ENCODE results near the gene R3HDM2.
A peak's percentile ranks its signal among the peaks of the same experiment; 100 is the strongest.

R3HDM2 gene

GRCh38 chr12:57258977-57259970 is 171.6 kb downstream of the R3HDM2 start:
- Mint-ChIP-seq H3K27ac (no peak overlapping the region), H3K4me3 (no peak overlapping the region), H3K27me3 (no peaks in the 10 kb centered on the region), H3K4me1 (ENCODE audit: low read depth) (no peaks in the 10 kb centered on the region), H3K9me3 (no peaks in the 10 kb centered on the region), H3K36me3 (ENCODE audit: low read depth) (peaks cover 25% of the 10 kb centered on the region)

- no peak overlapping the region for H3K4me3 Mint-ChIP-seq
- no peak overlapping the region for H3K27ac Mint-ChIP-seq
- no peaks in the 10 kb centered on the region for H3K27me3 Mint-ChIP-seq
- H3K4me1 Mint-ChIP-seq (ENCODE audit: low read depth) = no peaks in the 10 kb centered on the region
- peaks cover 21% of the 10 kb centered on the region for H3K36me3 Mint-ChIP-seq (ENCODE audit: low read depth)
- no peaks in the 10 kb centered on the region for H3K9me3 Mint-ChIP-seq
Measured at GRCh38 chr12:57255916-57256315, 174.9 kb downstream of the R3HDM2 start.

GRCh38 chr12:57254506-57255280 is 176.2 kb downstream of the R3HDM2 start:
- H3K27ac Mint-ChIP-seq = no peak overlapping the region
- no peak overlapping the region for H3K4me3 Mint-ChIP-seq
- H3K27me3 Mint-ChIP-seq = no peaks in the 10 kb centered on the region
- H3K9me3 Mint-ChIP-seq = no peaks in the 10 kb centered on the region
- H3K4me1 Mint-ChIP-seq (ENCODE audit: low read depth) = no peaks in the 10 kb centered on the region
- peaks cover 21% of the 10 kb centered on the region for H3K36me3 Mint-ChIP-seq (ENCODE audit: low read depth)

- Mint-ChIP-seq H3K4me1 (ENCODE audit: low read depth) (peaks cover 7% of the 10 kb centered on the region), H3K36me3 (ENCODE audit: low read depth) (peaks cover 18% of the 10 kb centered on the region), H3K9me3 (no peaks in the 10 kb centered on the region), H3K27me3 (no peaks in the 10 kb centered on the region), H3K27ac (no peak within 1 kb of the TSS), H3K4me3 (no peak within 1 kb of the TSS)
Measured at GRCh38 chr12:57250956-57251355, 179.9 kb downstream of the R3HDM2 start, which contains the start of gene STAC3. Gene STAC3, minus strand, starts transcription at chr12:57251187. Its CDS starts 1,551 bp downstream, at chr12:57249636.

GRCh38 chr12:57250541-57250940 is 180.3 kb downstream of the R3HDM2 start:
- no peak overlapping the region for H3K4me3 Mint-ChIP-seq
- H3K36me3 Mint-ChIP-seq (ENCODE audit: low read depth) = peaks cover 14% of the 10 kb centered on the region
- H3K27me3 Mint-ChIP-seq = no peaks in the 10 kb centered on the region
- no peaks in the 10 kb centered on the region for H3K9me3 Mint-ChIP-seq
- no peak overlapping the region for H3K27ac Mint-ChIP-seq
- peaks cover 7% of the 10 kb centered on the region for H3K4me1 Mint-ChIP-seq (ENCODE audit: low read depth)

- Mint-ChIP-seq H3K9me3 (no peaks in the 10 kb centered on the region), H3K27me3 (peaks cover 9% of the 10 kb centered on the region), H3K4me1 (ENCODE audit: low read depth) (peaks cover 12% of the 10 kb centered on the region), H3K4me3 (peak overlapping the region; percentile 45), H3K27ac (no peak overlapping the region), H3K36me3 (ENCODE audit: low read depth) (peaks cover 10% of the 10 kb centered on the region)
Measured at GRCh38 chr12:57248934-57249742, 181.7 kb downstream of the R3HDM2 start.

GRCh38 chr12:57247041-57247440 is 183.8 kb downstream of the R3HDM2 start:
- Mint-ChIP-seq H3K27me3 (peaks cover 21% of the 10 kb centered on the region), H3K9me3 (no peaks in the 10 kb centered on the region), H3K4me1 (ENCODE audit: low read depth) (peaks cover 30% of the 10 kb centered on the region), H3K4me3 (no peak overlapping the region), H3K36me3 (ENCODE audit: low read depth) (peaks cover 6% of the 10 kb centered on the region), H3K27ac (no peak overlapping the region)

- H3K27me3 Mint-ChIP-seq = peaks cover 44% of the 10 kb centered on the region
- no peak overlapping the region for H3K4me3 Mint-ChIP-seq
- H3K9me3 Mint-ChIP-seq = no peaks in the 10 kb centered on the region
- H3K4me1 Mint-ChIP-seq (ENCODE audit: low read depth) = peaks cover 56% of the 10 kb centered on the region
- no peak overlapping the region for H3K27ac Mint-ChIP-seq
- peaks cover 6% of the 10 kb centered on the region for H3K36me3 Mint-ChIP-seq (ENCODE audit: low read depth)
Measured at GRCh38 chr12:57244312-57244696, 186.5 kb downstream of the R3HDM2 start.

- no peak overlapping the region for H3K27ac Mint-ChIP-seq
- peak overlapping the region; percentile 56 for H3K4me3 Mint-ChIP-seq
- H3K9me3 Mint-ChIP-seq = no peaks in the 10 kb centered on the region
- peaks cover 6% of the 10 kb centered on the region for H3K36me3 Mint-ChIP-seq (ENCODE audit: low read depth)
- H3K4me1 Mint-ChIP-seq (ENCODE audit: low read depth) = peaks cover 55% of the 10 kb centered on the region
- peaks cover 47% of the 10 kb centered on the region for H3K27me3 Mint-ChIP-seq
Measured at GRCh38 chr12:57243521-57244311, 187.1 kb downstream of the R3HDM2 start.

- Mint-ChIP-seq H3K27me3 (peaks cover 49% of the 10 kb centered on the region), H3K4me3 (peak overlapping the region; percentile 56), H3K27ac (no peak overlapping the region), H3K36me3 (ENCODE audit: low read depth) (peaks cover 6% of the 10 kb centered on the region), H3K9me3 (no peaks in the 10 kb centered on the region), H3K4me1 (ENCODE audit: low read depth) (peaks cover 60% of the 10 kb centered on the region)
Measured at GRCh38 chr12:57242691-57243454, 188.0 kb downstream of the R3HDM2 start.

GRCh38 chr12:57242329-57242690 is 188.5 kb downstream of the R3HDM2 start:
- Mint-ChIP-seq H3K27ac (no peak overlapping the region), H3K36me3 (ENCODE audit: low read depth) (peaks cover 6% of the 10 kb centered on the region), H3K4me1 (ENCODE audit: low read depth) (peaks cover 65% of the 10 kb centered on the region), H3K4me3 (peak overlapping the region; percentile 47), H3K9me3 (no peaks in the 10 kb centered on the region), H3K27me3 (peaks cover 55% of the 10 kb centered on the region)

GRCh38 chr12:57241402-57242310 is 189.2 kb downstream of the R3HDM2 start:
- H3K9me3 Mint-ChIP-seq = no peaks in the 10 kb centered on the region
- peaks cover 61% of the 10 kb centered on the region for H3K27me3 Mint-ChIP-seq
- H3K27ac Mint-ChIP-seq = no peak overlapping the region
- H3K36me3 Mint-ChIP-seq (ENCODE audit: low read depth) = peaks cover 3% of the 10 kb centered on the region
- peak overlapping the region; percentile 39 for H3K4me3 Mint-ChIP-seq
- peaks cover 72% of the 10 kb centered on the region for H3K4me1 Mint-ChIP-seq (ENCODE audit: low read depth)

Data from stimulated activated naive CD8-positive, alpha-beta T cell treated with anti-CD3 and anti-CD28 coated beads, Interleukin-15, Interleukin-2, amounts not matched to agents 100 ng/mL and 50 ng/mL, for 24 hours (primary cell).